H7 (cell line): ENCODE results near the gene NLGN4Y. TPM values are rescaled to one million over a fixed set of nuclear protein-coding genes. Genes with fewer than 3 reads are reported as not detected.

Experiments
- DNase-seq: peaks from one replicate; pipeline ENCODE4 v3.0.0; 2012
- H3K27me3 ChIP-seq: 2 replicates; pipeline ENCODE4 v1.6.0; 2011; ENCODE audit warnings: mild to moderate bottlenecking, low read length; ENCODE audit not compliant: control insufficient read depth, insufficient read depth
- H3K36me3 ChIP-seq: replicated peaks from 2 replicates; pipeline ENCODE4 v1.5.1; 2011; ENCODE audit warnings: low read length; ENCODE audit not compliant: control insufficient read depth, insufficient read depth
- H3K4me3 ChIP-seq: 2 replicates; pipeline ENCODE4 v1.5.1; 2011; ENCODE audit warnings: low read depth, mild to moderate bottlenecking, control low read depth, low read length, moderate library complexity; ENCODE audit not compliant: insufficient read depth
- total RNA-seq: library from RNA; depleted of rRNA; stranded (reverse); fragments of >200 nt; shearing (Covaris generic); gene quantifications from 2 replicates; pipeline ENCODE4 v1.2.3, GENCODE V29; 2014; rRNA removed

Gene NLGN4Y
- total RNA-seq, result not detected in 2 replicates

DNA sequence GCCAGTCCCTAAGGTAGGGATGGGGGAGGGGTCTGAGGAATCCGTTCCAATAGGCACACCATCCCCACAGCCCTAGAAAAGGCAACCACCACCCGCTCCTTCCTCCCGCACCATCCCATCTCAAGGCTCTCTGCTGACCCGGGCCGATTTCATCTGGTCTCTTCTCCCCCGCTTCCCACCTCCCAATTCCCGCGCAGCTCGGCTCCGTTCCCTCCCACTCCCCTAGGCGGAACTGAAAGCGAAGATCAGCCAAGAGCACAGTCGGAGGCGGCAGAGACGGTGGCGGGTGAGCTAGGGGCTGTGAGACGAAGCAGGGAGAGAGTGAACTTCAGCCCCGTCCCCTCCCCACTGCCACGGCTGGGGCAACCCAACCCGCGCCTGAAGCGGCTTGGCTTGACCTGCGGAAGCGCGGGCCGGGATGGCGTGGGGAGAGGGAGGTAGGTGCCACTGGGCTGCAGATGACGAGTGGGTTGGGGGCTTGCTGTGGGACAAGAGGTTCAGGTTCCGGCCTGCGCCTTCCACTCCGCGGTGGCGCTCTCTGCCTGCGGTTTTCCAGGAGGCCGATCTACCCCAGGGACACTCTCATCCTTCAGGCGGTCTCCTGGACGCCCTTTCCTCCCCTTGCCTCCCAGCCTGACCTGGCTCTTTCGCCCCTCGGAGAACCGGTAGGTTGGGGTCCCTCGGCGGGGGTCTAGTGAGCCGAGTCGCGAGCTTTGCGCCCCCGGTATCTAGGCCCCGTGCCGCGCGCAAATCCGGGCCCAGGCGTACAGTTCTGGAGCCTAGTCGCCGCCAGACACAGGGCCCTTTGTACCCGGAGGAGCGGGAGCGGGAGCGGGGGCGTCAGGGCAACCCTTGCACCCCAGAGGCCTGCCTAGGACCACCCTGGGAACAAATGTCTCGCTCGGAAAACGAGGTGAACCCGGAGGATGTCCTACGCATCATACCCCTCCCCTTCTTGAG is at the start of gene NLGN4Y:
NLGN4Y (plus strand) TSS at position 258 of the 960 bp plus-strand sequence. CDS start 97,591 bp downstream, outside the sequence.
- Histone ChIP-seq H3K36me3 (no peaks in the 10 kb centered on the region), H3K27me3 (no peaks in the 10 kb centered on the region), H3K4me3 (no peak within 1 kb of the TSS)
- DNase-seq, result no peak

DNA sequence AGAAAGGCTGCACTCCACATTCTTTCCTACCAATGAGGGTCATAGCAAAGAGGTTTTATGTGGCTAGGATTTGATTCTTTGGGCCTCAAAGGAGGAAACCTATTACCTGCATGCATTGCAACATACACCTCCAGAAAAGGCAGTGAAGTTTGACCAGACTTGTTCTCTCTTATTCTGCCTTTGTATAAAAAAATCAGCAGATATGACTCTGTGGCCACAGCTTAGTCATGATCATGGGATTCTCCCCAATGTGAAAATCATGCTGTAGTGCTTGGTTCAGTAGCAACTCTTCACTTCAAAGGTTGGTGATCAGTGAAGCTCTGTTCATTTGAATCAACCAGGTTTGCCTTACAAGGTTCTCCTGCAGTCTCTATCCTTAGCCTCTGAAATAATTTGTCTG is 38.4 kb upstream of the NLGN4Y start:
- no peaks in the 10 kb centered on the region for H3K36me3 ChIP-seq
- no peaks in the 10 kb centered on the region for H3K27me3 ChIP-seq
- no peak overlapping the region for H3K4me3 ChIP-seq
- DNase-seq, result no peak

DNA sequence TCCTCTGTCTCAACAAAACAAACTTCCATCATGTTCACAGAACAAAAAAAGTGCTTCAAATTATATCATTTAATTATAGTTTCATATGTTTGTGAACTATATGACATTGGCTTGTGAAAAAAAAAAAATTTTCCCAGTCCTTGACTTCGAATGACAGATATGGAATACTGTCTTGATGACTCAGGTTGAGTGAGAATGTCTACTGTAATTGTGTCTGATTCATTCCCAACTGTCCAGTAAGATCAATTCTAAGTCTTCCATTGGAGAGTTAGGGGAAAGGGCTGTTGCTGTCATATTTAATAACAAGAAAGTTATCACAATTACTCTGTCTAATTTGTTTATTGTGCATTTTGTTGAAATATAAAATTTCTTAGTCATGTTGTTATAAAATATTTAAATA is 34.1 kb upstream of the NLGN4Y start:
- Histone ChIP-seq H3K36me3 (no peaks in the 10 kb centered on the region), H3K4me3 (no peak overlapping the region), H3K27me3 (no peaks in the 10 kb centered on the region)
- DNase-seq, result no peak

DNA sequence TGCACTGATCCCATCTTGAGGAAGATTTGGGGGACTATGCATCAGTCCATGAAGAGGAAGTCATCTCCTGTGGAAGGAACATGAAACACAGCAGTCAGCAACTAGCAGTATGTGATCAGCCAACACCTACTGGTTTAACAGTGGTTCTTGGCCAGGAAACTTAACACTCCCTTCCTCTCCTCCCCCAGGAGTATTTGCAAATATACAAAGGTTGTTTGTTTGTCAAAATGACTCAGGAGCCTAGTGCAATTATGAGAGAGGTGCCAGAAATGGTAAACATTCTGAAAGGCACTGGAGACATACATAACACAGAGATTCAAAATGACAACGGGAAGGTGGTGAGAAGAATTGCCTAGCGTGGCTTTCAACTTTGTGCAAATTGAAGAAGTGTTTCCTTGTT is 26.3 kb upstream of the NLGN4Y start:
- no peak for DNase-seq
- Histone ChIP-seq H3K4me3 (no peak overlapping the region), H3K27me3 (no peaks in the 10 kb centered on the region), H3K36me3 (no peaks in the 10 kb centered on the region)

DNA sequence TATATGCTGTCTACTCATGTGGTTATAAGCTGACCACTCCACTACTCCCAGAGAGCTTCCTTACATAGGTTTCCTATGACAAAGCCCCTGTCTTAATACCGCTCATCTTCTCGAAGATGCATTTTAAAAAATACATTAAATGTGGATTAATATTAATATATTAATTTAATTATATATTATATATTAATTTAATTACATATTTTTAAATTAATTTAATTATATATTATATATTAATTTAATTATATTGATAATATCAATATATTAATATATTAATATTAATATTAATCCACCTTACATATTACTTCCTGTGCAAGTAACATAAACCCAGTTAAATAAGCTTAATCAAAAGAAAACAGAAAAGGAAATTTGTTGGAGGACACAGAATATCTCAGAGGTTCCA is 19.7 kb upstream of the NLGN4Y start:
- Histone ChIP-seq H3K4me3 (no peak overlapping the region), H3K27me3 (no peaks in the 10 kb centered on the region), H3K36me3 (no peaks in the 10 kb centered on the region)
- DNase-seq, result no peak

DNA sequence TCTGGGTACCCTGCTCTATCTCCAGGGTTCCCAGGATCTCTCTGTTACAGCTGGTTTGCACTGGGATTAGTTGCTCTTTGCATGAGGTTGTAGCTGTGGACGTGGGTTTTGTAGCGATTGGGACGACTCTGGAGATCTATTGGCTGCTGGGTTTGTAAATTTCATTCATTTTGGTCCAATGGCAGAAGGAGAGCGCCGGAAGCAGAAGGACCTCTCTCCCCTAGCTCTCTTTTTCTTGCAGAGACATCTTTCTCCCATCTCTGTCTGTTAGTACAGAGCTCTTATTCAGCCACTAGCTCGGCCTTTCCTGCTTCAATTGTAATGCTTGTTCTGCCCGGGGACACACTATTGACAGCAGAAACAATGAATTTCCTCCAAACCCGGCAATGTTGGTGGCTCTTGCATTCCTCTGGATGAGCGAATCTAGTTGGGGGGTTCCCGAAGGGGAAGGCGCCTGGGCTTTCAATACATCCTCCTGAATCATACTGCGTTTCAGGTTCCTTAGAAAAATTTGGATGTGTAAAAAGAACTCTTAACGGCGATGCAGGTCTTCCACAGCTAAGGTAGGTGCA is 1.9 kb upstream of the NLGN4Y start:
- H3K36me3 ChIP-seq, result no peaks in the 10 kb centered on the region
- H3K27me3 ChIP-seq, result no peaks in the 10 kb centered on the region
- H3K4me3 ChIP-seq, result no peak overlapping the region
- no peak for DNase-seq

DNA sequence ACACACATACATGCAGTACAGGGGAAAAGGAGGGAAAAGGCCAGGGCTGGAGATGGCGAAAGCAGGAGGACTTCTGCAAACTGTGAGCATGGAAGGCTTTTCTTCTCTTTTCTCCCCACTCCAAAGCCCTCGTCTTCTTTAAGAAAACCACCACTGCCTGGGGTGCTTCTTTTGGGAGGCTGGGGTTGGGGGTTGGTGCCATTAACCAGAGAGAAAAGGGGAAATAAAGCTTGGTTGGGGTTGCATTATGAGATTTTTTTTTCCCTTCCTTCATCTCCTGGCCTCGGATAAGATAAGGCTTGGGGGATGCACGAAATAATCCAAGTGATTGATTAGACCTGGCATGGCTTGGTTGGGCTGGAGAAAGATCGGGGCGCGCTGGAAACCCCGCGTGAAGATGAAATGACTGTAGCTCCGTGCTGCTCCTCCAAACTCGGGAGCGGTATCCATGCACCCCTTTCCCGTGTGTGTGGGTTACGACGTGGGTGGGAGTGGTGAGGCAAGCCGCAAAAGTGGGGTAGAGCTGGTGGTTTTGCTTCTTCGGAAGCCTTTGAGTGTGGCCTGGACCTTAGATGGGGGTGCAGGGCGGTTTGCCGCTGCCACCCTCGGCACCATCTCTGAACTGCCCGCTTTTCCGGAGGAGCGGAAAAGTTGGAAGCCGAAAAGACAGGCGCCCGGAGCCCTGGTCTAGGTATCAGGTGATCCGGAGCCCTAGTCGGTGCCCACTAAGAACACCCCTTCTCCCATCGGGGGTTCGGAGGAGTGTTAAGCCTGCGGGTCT is 648 bp upstream of the NLGN4Y start:
- DNase-seq, result no peak
- Histone ChIP-seq H3K36me3 (no peaks in the 10 kb centered on the region), H3K27me3 (no peaks in the 10 kb centered on the region), H3K4me3 (no peak overlapping the region)

DNA sequence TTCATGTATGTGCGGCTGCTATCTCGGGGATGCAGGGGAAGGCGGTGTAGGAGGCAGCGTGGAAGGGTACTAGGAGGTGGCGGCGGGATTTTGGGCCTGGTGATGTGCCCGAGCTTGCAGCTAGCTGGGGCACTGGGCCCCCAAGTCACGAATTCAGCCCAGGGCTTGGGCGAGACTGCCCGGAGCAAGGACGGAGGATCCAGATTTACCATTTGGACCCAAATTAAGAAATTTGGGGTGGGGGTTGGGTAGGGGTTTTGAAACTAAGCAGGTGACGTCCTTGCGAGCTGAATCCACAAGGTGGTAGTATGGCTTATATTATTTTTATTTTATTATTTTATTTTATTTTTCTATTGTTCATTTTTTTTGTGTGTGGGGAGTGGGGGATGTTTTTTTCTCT is 986 bp downstream of the NLGN4Y start:
- Histone ChIP-seq H3K27me3 (no peaks in the 10 kb centered on the region), H3K36me3 (no peaks in the 10 kb centered on the region), H3K4me3 (no peak overlapping the region)
- no peak for DNase-seq

DNA sequence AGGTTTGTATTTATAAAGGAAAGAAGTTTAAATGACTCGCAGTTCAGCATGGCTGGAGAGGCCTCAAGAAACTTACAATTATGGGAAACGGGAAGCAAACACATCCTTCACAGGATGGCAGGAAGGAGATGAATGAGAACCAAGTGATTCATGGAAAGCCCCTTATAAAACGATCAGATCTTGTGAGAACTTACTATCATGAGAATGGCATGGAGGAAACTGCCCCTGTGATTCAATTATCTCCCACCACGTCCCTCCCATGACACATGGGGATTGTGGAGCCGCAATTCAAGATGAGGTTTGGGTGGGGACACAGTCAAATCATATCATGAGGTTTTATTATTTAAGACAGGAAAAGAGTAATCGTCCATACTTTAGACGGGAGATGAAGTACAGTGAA is 4.0 kb downstream of the NLGN4Y start:
- Histone ChIP-seq H3K4me3 (no peak overlapping the region), H3K27me3 (no peaks in the 10 kb centered on the region), H3K36me3 (no peaks in the 10 kb centered on the region)
- no peak for DNase-seq

DNA sequence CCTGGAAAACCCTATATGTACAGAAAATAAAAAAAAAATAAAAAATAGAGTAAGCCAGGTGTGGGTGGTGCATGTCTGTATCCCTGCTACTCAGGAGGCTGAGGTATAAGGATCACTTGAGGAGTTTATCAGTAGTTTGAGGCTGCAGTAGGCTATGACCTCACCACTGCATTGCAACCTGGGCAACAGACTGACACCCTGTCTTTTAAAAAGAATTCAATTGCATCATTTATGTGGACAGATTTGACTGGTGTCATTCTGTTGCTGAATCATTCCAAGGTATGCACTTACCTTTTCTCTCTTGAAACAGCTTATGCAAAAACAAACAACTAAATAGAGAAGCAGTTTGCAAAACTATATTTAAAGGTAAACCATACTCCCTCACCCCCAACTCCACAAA is 12.4 kb downstream of the NLGN4Y start:
- H3K36me3 ChIP-seq, result no peaks in the 10 kb centered on the region
- no peak for DNase-seq
- H3K4me3 ChIP-seq, result no peak overlapping the region
- H3K27me3 ChIP-seq, result no peaks in the 10 kb centered on the region

DNA sequence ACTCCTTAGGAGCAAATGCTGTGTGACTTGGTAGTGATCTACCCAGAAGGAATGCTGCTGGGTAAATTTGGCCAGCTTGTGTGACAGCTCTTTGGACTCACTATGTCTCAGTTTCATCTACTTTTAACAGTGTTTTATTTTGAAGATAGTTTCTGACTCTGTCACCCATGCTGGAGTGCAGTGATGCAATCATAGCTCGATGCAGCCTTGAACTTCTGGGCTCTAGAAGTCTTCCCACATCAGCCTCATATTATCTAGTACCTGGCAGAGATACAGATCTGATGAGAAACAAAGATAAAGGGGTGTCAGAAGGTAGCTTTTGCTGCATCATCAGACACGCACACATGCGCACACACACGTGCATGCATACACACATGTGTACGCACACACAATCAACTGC is 19.2 kb downstream of the NLGN4Y start:
- no peak for DNase-seq
- Histone ChIP-seq H3K27me3 (no peaks in the 10 kb centered on the region), H3K4me3 (no peak overlapping the region), H3K36me3 (no peaks in the 10 kb centered on the region)

DNA sequence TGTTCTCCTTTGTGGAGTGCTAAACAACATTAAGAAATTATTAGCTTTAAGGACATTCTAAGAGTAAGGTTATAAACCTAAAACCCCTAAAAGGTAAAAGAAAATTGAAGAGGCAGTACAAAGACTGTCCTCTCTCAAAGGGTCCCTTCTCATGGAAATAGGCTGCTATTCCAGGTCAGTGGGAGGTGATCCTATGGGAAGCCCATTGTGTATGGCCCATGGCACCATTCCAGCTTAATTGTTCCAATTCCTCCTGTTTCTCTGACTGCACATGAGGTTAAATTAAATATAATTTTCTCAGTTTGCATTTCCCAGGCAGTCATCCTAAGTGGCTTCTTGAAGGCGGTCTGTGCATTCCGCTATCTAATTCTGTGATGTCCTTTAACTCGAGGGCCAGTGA is 57.0 kb downstream of the NLGN4Y start:
- Histone ChIP-seq H3K4me3 (no peak overlapping the region), H3K27me3 (no peaks in the 10 kb centered on the region), H3K36me3 (no peaks in the 10 kb centered on the region)
- DNase-seq, result no peak

DNA sequence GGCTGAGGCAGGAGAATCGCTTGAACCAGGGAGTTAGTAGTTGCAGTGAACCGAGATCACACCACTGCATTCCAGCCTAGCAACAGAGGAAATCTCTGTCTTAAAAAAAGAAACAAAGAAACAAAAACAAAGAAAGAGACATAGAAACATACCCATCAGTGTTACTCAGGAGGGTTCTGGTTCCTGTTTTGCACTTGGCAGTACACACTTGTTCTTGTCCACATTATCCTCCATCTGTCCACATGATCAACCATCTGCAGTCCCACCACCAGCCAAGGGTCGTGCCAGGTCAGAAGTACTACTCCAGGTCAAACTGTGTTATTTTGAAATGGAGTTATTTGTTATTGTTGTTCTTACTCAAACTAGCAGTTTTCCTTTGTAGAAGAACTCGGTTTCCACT is 62.4 kb downstream of the NLGN4Y start:
- DNase-seq, result no peak
- H3K27me3 ChIP-seq, result no peaks in the 10 kb centered on the region
- no peaks in the 10 kb centered on the region for H3K36me3 ChIP-seq
- no peak overlapping the region for H3K4me3 ChIP-seq

DNA sequence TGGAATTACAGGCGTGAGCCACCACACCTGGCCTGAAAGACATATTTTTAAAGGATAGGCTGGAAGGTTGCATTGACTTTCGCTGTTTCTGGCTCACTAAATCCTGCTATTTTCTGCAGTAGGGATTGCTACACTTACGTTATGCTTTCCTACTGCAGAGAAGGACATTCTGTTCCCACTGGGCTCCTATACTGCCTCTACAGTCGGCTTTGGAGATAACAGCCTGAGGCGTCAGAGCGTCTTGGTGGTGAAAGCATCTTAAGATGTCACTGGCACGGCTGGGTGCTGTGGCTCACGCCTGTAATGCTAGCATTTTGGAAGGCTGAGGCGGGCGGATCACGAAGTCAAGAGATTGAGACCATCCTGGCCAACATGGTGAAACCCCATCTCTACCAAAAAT is 77.0 kb downstream of the NLGN4Y start:
- DNase-seq, result no peak
- Histone ChIP-seq H3K27me3 (no peaks in the 10 kb centered on the region), H3K36me3 (no peaks in the 10 kb centered on the region), H3K4me3 (no peak overlapping the region)

DNA sequence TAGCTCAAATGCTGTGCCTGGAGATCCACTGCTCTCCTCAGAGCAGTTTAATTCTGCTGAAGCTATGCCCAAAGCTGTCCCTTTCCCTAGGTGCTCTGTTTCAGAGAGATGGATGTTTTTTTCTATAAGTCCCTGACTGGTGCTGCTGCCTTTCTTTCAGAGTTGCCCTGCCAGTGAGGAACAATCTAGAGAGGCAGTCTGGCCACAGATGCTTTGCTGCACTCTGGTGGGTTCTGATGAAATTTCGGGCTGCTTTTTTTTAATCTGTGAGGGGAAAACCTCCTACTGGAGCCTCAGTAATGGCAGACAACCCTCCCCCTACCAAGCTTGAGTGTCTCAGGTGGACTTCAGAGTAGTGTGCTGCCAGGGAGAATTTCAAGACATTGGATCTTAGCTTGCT is 93.3 kb downstream of the NLGN4Y start:
- Histone ChIP-seq H3K36me3 (no peaks in the 10 kb centered on the region), H3K27me3 (no peaks in the 10 kb centered on the region), H3K4me3 (no peak overlapping the region)
- DNase-seq, result no peak
